Measurements from ENCODE around the gene ST8SIA1.

ST8SIA1 gene

DNA sequence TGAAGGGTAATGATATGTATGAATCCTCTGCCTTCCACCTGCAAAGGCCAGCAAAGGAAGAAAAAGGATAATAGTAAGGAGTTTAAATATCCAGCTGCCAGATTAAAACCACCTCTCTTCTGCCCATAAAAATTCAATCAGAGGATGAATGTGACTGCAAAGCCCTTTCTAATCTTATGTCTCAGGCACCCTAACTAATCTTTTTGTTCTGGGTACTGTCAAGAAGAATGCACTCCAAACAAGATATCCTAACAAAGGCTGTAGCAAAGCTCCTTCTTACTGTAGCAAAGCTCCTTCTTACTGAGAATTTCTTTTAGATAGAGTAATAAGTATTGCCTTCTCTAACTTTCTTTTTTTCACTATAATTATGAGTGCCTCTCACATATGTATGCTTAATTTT, 91.8 kb downstream of the ST8SIA1 start:
- ATAC-seq, result no peak
- no peak for DNase-seq

- ATAC-seq (no peak), DNase-seq (no peak)
These were observed 96.3 kb downstream of the ST8SIA1 start for GRCh38 chr12:22238211-22238610.

DNA sequence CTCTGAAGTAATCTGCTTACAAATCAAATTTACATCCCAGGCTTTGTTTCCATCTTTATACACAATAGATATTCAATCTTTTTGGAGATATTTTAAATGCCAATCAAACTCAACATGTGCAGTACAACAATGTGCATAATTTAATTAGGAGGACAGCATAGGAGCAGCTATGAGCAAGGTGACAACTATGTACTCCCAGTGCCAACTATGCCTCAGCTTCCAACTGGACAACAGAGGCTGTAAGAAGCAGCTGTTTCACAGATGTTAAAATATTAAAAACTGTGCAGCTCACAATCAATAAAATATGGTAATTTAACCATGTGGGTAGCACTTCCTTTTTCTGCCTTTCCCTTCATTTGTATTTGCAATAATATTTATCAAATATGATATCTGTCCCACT, 99.9 kb downstream of the ST8SIA1 start:
- no peak for ATAC-seq
- no peak for DNase-seq

DNA sequence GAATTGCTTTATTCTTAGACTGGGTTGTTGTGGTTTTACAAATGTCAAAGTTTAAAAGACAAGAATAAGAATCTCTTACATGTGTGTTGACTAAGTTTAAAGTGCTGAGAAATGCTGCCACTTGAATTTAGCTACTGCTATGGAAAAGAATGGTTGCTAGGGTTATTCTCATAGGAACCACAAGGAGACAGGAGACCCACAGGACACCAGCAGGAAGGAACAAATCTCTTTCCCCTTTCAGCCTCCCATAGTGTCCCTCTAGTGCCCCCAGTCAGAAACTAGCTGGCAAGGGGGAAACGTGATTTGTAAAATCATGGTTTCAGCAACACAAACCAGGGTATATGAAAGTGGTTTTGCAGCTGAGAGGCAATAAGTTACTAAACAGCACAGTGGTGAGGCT, 102.7 kb downstream of the ST8SIA1 start:
- ATAC-seq (no peak), DNase-seq (no peak)

DNA sequence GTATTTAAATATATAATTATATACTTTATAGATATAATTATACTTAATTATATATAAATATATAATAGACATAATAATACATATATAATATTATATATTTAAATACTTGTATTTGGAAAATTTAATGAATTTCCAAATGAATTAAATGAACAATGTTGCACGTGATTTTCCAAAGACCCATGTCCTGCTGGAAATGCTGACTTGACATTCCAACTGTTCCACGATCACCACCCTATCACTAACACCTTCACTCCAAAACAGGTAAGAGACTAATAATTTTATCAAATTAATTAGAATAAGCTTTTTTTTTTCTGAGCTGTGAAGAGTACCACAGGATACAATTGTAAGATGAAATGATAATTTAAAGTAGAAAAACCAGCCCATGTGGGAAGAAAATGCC, 103.4 kb downstream of the ST8SIA1 start:
- DNase-seq (no peak), ATAC-seq (no peak)

- ATAC-seq (no peak), DNase-seq (no peak)
These were observed 104.2 kb downstream of the ST8SIA1 start for GRCh38 chr12:22230280-22230794.

DNA sequence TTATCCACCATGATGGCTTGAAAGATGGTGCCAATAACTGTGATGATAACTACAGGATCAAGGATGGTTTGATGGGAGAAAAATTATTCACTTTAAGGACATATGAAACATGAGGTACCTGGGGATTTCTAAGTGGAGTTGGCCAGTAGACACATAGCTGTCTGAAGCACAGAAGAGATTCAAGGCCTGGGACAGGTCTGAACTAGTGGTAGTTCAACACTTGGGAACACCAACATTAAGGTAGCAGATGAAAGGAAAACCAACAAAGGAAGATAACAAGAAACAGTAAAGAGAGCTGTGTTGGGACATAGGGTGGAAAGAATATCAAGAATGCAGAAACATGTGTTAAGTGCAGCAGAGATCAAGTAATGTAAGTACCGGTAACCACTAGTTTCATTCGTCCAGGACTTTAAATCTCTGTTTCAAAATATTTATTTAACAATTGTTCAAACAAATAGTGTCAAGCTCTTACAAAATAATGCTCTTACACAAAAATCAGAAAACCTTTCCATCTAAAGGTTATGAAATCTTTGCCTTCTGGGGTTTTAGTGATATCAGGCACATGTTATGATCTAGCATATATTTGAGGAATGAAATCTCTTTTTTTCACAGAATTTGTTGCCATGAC, 104.7 kb downstream of the ST8SIA1 start:
- ATAC-seq (no peak), DNase-seq (no peak)

DNA sequence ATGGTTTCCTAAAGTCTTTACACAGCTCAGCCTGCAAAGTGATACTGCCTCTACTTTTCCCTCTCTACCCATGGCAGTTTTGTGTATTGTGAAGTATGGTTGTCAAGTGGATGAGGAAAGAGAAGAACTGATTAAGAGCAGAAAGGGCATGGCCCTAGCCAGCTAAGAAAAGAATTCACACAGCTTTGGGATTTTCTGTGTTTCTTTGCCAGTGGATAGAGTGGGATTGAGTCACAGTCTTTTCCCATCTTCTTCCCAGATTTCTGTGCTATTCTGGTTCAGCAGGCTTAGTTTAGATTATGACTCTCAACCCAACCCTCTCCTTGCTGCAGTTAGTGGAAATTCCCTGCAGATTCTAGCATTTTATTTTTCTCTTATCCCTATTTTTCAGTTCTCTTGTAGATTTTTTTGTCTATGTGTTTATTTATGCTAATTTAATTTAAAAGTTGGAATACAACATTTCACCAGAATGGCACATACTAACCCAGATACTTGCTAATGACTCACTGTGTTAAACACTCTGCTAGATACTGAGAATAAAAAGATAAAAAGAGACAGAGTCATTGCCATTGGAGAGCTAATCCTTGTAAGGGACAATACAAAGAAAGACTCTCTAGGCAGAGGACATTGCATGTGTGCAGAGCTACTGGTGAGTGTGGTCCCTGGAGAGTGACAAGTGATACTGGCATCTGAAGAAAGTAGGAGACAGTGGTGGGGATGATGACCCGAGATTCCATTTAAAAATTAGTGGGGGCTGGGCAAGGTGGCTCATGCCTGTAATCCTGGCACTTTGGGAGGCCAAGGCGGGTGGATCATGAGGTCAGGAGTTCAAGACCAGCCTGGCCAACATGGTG, 106.3 kb downstream of the ST8SIA1 start:
- ATAC-seq (no peak), DNase-seq (no peak)

DNA sequence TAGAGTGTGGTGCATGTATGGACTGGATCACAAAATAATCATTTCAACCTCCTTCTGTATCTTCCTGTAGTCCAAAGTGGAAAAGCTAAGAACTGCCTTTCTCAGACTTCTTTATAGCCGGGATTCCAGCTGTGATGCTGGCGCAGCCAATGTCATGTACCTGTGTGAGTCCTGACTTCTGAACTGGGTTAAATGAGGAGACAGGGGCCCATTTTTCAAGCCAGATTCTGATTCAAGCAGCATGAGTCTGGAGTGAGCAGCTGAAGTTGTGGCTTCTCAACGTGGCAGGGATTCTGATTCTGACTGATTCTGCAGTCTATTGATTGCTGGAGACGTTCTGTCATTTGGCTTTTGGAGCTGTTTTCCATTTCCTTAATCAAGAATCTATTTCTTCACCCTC, 111.2 kb downstream of the ST8SIA1 start:
- DNase-seq (no peak), ATAC-seq (no peak)

DNA sequence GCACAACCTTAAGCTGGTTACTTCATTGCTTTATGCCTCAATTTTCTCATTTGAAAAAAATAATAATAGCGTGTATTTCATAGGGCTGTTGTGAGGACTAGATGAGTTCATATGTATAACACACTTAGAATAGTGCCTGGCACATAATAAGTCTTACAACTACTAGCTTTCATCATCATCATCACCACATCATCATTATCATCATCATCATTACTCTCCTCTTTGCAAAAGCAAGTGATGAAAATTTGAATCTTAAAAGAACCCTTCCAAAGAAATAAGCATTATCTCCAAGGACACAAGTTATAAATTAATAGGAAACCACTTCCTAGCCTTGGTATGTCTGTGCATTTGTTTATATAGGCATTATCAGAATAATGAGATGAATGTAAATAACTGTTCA, 117.0 kb downstream of the ST8SIA1 start:
- ATAC-seq (no peak), DNase-seq (no peak)

- DNase-seq (no peak), ATAC-seq (no peak)
These were observed 118.8 kb downstream of the ST8SIA1 start for GRCh38 chr12:22215467-22216253.

- no peak for ATAC-seq
- DNase-seq, result no peak
These were observed 123.4 kb downstream of the ST8SIA1 start for GRCh38 chr12:22211128-22211527.

- DNase-seq, result no peak
- ATAC-seq, result no peak
These were observed 125.1 kb downstream of the ST8SIA1 start for GRCh38 chr12:22209422-22209821.

- ATAC-seq (no peak), DNase-seq (no peak)
These were observed 128.3 kb downstream of the ST8SIA1 start for GRCh38 chr12:22206111-22206728.

DNA sequence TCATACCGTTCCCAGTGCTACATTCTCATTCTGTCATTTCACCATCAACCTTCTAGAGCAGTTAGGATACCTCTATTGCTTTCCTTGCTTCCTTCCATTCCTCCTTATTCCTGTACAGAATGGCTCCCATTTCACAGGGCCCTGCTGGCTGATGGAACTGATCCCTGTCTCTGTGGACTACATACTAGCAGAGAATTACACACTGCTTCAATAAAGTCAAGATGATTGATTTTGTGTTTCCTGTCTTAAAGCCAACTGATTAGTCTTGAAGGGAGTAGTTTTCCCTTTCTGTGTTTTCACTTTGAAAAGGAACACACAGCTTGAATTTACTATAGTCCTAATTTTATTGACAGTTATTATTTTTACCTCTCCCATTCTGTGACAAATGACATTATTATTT, 130.1 kb downstream of the ST8SIA1 start:
- ATAC-seq, result no peak
- no peak for DNase-seq

DNA sequence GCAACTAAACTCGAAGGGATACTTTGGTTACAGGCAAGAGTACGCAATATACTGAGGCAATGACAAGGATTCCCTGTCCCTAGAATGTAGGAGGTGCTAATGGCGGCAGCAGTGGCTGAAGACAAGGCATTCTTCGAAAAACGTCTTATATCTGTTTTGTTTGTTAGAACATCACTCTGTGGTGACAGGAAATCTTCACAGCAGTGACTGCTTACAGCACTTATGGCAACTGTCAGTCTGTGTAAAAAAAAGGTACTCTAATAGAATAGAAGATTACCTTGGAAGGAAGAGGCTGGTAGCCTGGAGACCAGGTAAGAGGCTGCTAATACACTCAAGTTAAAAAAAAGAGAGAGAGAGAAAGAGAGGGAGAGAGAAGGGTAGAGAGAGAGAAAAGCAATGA, 131.7 kb downstream of the ST8SIA1 start:
- no peak for ATAC-seq
- DNase-seq, result no peak

DNA sequence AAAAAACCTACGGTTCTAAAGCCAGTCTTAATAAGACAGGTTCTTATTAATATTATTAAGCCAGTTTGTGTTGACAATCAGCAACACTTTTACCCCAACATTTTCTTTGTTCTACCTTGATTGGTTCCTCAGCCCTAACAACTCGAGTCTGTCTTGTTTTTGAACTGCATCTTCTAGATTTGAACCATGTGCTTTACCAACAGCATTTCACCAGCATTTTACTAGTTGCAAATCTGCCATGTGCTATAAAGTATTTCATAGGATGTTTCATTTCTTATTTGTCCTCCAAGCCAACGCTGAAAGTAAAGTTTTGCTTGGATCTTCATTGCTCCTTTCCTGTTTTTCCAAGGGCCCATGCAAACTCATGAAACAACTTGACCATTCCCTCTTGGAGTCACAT, 133.4 kb downstream of the ST8SIA1 start:
- DNase-seq (no peak), ATAC-seq (no peak)

- DNase-seq, result no peak
These were observed 138.3 kb downstream of the ST8SIA1 start for GRCh38 chr12:22196236-22196635.

DNA sequence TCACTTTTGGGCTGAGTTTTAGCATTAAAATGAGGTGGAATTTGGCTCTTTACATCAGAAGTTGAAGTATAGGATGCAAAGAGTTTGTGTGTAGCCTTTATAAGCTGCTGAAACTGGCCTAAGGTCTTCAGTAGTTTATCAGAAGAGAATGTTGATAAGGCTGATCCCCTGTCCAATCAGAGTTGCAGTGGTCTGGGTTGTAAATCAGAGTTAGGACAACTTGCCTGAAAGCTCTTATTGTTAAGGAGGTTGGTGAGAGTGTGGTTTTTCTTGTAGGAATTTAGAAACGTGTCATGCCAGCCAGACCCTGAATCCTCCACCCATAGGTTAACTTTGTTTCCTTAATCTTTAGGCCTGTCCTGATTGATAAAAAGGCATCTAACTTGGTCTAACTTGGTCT, 143.5 kb downstream of the ST8SIA1 start:
- ATAC-seq, result no peak
- no peak for DNase-seq

More at GRCh38 chr12:22196236-22196635, 138.3 kb downstream of the ST8SIA1 start:
- no peak for ATAC-seq

- no peak for ATAC-seq
These were observed 146.1 kb downstream of the ST8SIA1 start for GRCh38 chr12:22188431-22188830.

GRCh38 chr12:22180705-22181104, 153.8 kb downstream of the ST8SIA1 start:
- ATAC-seq (no peak), DNase-seq (no peak)

More at GRCh38 chr12:22188431-22188830, 146.1 kb downstream of the ST8SIA1 start:
- no peak for DNase-seq

GRCh38 chr12:22173177-22173576, 161.3 kb downstream of the ST8SIA1 start:
- ATAC-seq (no peak), DNase-seq (no peak)
